SW 1271 (cell line): ENCODE measurements around the gene BCL2L12.

Source experiments
- DNase-seq, 2 experiments: peaks; one replicate each; lab custom pipeline; 2025; lab: John Stamatoyannopoulos, UW

BCL2L12 gene

DNA sequence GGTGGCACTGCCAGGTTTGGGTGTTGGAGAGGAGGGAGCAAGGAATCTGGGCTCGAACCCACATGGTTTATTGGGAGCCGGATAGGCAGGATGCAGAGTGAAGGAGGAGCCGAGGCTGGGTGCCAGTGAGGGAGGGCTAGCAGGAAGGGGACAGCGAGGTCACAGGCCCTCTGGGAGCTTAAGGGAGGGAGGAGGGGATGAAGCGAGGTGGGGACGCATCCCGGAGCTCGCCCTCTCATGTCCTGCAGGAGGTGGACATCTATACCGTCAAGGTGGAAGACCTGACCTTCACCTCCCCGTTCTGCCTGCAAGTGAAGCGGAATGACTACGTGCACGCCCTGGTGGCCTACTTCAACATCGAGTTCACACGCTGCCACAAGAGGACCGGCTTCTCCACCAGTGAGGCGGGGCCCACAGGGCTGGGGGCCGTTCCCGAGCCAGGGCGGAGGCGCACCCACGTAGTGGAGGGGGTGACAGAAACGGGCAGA, 20.2 kb downstream of the BCL2L12 start:
- DNase-seq = no peak

DNA sequence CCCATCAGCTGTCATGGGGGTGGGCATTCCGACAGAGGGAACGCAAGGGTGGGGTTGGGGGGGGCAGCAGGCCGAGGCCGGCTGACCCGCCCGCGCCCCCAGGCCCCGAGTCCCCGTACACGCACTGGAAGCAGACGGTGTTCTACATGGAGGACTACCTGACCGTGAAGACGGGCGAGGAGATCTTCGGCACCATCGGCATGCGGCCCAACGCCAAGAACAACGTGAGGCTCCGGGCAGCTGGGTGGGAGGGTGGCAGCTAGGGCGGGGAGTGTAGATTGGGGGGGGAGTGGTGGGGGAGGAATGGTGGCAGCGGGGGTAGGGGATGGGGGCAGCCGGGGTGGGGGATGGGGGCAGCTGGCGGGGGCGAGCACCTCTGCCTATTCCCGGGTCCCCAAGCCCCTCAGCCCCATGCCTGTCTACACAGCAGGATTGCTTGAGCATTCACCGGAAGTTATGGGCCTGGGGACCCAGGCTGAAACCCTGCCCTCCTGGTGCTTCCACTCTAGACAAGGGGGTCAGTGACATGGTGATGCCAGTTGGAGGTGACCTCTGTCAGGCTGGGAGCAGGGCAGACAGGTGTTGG, 20.9 kb downstream of the BCL2L12 start:
- DNase-seq = no peak

DNA sequence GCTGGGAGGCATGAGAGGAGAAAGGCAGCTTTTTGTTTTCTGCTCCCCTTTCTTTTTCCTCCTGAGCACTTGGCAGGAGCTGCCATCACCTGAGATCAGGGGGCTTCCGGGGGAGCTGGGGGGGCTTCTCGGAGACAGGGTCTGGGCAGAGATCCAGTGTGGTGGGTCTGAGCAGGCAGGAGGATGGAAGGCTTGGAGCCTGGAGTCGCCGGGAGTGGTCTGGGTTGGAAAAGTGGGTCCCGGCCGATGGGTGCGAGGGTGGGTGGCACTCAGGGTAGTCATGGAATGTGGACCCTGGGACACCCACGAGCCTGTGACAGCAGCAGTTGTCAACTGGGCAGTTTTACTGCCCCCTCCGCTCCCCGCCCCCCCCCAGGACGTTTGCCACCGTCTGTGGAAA, 21.4 kb downstream of the BCL2L12 start:
- no peak for DNase-seq

DNA sequence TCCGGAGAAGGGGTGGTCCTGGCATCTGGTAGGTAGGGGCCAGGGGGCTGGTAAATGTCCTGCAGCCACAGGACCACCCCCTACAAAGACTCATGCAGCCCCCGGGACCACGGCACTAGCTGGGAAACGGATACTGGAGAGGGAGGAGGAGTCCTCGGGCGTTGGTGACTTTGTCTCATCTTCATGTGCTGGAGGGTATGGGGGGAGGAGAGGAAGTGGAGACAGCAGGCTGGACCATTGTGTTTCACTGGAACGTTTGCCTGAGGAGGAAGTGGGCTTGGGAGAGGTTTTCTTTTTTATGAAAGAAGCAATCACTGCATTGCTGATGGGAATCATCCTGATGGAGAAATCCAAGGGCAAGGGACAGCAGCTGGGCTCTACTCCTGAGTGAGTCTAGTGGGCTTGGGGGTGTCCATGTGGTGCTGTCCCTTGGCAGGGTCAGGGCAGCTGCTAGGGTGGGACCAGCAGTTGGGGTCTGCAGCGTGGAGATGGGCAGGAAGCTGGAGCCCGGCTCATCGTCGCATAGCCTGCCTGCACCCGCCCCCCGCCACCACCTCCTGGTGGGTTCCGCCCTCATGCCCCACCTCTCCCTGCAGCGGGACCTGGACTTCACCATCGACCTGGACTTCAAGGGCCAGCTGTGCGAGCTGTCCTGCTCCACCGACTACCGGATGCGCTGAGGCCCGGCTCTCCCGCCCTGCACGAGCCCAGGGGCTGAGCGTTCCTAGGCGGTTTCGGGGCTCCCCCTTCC, 22.0 kb downstream of the BCL2L12 start:
- DNase-seq = peak in 1 of 2 experiments; percentile 12

DNA sequence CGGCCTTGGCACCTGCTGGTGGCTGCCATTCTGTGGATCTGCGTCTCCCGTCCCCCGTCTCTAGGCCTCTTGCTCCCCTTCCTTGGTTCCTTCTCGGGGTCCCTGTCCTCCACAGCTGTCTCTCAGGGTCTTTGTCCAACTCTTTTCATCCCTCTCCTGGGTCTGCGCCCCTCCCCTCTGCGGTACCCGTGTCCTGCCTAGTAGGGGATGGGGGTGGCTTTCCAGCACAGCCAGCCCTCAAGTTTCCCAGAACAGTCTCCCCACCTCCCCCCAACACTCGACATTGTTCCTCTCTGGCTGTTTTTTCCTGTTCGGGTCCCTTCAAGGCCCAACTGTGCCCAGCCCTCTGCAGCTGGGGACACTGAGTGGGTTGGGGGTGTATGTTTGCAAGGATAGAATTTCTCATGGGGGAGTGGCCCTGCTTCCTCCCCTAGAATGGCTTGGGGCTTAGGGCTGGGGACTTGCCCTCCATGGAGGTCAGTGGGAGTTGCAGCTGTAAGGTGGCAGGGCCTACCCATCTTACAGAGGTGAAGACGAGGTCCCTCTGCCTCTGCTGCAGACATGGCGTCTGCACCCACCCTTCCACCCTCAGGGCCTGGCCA, 22.9 kb downstream of the BCL2L12 start:
- DNase-seq = no peak

DNA sequence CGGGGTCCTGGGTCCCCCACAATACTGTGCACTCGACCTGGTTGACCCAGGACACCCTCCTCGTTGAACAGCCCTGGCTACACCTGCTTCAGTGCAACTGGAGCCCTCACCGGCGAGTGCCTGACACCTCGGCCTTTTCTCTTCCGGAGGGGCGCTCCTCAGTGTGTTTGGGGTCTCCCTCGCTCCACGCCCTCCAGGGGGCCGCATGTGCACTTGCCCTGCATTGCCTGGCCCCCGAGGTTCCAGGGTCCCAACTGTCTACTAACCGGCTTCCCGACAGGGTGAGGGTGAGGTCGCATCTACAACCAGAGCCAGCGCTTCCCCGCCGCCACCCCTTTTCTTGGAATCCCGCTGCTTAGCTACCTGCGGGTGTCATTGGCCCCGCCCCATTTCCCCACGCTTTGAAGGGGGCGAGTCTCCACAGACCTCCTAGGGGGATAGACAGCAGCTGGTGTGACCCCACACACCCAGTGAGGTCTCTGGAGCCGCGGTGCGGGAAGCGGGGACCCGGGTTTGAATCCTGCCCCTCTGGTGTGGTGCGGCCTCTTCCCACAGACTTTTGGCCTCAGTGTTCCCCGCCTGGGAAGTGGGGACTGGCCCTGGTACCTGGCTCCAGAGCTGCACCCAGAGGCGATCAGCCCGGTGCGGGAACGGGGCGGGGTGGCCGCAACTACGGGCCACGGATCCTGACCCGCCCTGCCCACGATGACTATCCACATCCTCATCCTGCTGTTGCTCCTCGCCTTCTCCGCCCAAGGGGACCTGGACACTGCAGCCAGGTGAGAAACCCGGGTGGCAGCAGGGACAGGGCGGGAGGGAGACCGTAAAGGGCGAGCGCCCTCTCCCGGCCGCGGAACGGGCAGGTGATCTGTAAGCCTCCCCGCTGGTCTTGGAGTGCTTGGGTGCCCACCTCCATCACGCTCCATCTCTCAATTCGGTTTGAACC, 23.7 kb downstream of the BCL2L12 start, which contains the start of gene ADM5:
Gene ADM5 (plus strand): TSS at position 462 of the 946 bp plus-strand sequence. CDS start 244 bp downstream, at position 706.
- DNase-seq = no peak

DNA sequence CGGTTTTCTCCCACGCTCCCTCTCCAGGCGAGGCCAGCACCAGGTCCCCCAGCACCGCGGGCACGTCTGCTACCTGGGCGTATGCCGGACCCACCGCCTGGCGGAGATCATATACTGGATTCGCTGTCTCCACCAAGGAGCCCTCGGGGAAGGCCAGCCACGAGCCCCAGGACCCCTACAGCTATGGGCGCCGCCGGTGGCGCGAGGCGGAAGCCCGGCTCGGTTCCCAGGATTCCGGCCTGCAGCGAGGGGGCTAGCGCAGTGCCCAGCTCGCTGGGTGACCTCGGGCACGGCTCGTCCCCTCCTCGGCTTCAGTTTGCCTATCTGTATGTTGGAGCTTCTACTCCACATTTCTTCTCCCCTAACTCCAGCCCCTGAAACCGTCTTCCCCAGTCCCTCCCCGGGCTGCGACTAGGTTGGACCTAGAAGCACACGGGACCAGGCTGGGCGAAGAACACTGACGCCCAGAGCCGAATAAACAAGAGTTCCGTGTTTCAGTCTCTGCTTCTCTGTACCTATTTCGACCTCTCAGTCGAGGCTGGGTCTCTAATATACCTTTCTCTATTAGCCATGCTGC, 24.4 kb downstream of the BCL2L12 start:
- DNase-seq = no peak

DNA sequence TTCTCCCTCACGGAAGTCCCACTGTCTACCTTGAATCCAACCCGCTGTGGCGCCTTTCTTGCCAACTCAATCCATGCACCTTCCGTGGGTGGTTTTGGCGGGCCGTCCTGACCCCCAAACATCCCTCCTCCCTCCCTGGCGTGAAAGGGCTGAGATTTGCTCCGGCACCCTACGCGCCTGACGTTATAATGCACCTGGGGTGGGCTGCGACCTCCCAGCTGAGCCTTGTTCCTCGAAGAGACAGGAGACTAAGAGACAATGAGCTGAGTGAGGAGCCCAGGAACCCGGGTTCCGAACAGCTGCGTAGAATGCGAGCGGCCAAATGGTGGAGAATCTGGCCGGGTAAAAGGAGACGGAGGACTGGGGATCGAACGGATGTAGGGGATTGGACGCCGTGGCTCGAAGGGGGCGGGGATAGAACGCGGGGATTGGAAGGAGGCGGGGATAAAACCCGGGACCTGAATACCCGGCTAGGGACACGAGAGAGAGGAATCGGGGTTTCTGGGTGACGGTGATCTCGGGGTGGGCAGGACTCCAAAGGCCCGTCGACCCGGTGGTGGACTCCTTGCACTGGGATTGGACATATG, 25.0 kb downstream of the BCL2L12 start, which contains the start of gene CPT1C:
Gene CPT1C (plus strand): TSS at position 461 of the 587 bp plus-strand sequence. CDS start 1,137 bp downstream, outside the sequence.
- no peak for DNase-seq

DNA sequence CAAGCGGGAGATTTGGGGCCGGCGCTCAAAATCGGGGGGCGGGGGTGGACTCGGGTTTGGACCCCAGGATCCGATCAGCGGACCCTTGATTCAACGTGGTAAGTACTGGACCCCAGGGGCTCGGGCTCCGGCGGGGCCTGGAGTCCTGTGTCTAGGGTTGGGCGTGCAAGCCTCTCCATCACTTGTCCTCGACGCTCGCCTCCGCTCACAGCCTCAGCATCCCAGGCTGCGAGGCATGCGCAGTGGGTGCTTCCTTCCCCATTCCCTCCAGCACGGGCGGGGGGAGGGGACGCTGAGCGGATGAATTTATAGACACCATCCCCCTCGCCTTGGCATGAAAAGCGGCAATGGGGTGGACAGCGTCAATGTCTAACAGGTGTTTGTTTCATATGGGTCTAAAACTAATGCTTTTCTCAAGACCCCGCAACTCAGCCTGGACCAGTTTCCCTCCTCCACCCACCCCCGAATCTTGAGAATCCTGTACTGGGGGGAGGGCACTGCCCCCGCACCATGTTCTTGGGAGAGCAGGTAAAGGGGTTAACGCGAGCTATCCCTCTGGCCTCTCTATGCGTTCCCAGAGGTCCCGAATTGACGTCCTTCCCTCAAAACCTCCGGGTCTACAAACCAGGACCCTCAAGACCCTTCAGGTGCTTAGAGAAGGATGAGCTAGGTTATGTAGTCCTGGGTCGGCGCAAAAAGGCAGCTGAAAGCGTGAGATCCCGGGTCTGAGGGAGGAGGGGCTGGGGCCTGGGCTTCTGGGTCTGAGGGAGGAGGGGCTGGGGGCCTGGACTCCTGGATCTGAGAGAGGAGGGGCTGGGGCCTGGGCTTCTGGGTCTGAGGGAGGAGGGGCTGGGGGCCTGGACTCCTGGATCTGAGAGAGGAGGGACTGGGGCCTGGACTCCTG, 25.8 kb downstream of the BCL2L12 start:
- no peak for DNase-seq

DNA sequence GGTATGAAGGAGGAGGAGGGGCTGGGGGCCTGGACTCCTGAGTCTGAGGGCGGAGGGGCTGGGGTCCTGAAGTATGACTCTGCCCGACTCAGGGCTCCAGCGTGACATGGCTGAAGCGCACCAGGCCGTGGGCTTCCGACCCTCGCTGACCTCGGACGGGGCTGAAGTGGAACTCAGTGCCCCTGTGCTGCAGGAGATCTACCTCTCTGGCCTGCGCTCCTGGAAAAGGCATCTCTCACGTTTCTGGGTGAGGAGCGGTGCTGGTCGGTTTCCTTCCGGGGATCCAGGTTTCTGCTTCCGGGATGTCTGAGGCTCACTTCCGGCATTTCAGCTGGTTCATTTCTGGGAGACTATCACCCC, 26.4 kb downstream of the BCL2L12 start:
- DNase-seq = no peak

DNA sequence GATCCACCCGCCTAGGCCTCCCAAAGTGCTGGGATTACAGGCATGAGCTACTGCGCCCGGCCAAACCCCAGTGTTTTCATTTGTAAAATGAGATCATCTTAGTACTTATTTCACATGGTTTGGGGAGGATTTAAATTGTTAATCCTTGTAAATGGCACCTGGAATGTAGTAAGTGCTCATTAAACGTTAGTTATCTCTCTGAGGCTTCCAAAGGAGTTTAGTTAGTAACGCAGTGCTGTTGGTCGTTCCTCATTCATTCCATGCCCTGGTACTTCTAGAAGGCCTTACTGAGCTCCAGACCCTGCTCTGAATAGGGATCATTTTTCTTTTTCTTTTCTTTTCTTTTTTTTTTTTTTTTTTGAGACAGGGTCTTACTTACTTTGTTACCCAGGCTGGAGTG, 30.4 kb downstream of the BCL2L12 start:
- DNase-seq = no peak

DNA sequence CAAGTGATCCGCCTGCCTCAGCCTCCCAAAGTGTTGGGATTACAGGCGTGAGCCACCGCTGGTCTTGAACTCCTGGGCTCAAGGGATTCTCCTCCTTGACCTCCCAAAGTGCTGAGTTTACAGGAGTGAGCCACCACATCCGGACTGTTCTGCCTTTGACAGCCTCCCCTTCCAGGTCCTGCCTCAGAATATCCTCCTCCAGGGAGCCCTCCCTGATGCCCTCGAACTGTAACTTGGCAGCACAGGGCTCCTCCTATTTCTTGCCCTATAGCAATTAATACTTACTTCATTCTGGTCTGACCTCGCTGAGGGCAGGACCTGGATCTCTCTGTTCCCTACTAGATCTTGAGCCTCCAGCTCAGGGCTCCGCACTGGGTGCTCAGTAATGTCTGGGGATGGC, 31.1 kb downstream of the BCL2L12 start:
- no peak for DNase-seq

DNA sequence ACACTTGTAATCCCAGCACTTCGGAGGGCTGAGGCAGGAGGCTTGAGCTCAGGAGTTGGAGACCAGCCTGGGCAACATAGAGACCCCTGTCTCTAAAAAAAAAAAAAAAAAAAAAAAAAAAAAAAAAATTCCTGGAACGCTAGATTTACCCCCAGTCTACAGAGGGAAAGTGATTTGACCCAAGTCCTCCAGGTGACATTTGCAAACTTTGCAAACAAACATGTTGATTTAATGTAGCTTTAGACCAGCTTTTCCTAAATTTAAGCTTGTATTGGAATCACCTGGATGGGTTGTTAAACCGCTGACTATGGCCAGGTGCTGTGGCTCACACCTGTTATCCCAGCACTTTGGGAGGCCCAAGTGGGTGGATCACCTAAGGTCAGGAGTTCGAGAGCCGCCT, 33.6 kb downstream of the BCL2L12 start:
- DNase-seq = no peak

DNA sequence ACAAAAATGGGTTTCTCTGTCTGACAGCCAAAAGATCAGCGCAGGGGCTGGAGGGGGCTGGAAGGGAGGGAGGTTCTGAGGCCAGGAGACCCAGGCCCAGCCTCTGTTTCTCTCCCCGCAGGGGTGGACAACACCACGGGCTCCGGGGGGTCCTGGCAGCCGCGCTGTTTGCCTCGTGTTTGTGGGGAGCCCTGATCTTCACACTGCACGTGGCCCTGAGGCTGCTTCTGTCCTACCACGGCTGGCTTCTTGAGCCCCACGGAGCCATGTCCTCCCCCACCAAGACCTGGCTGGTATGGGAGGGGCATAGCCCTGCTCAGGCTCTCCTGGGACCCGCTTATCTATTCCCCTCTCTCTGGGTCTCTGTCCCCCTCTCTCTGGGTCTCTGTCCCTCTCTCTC, 34.8 kb downstream of the BCL2L12 start:
- DNase-seq = no peak

DNA sequence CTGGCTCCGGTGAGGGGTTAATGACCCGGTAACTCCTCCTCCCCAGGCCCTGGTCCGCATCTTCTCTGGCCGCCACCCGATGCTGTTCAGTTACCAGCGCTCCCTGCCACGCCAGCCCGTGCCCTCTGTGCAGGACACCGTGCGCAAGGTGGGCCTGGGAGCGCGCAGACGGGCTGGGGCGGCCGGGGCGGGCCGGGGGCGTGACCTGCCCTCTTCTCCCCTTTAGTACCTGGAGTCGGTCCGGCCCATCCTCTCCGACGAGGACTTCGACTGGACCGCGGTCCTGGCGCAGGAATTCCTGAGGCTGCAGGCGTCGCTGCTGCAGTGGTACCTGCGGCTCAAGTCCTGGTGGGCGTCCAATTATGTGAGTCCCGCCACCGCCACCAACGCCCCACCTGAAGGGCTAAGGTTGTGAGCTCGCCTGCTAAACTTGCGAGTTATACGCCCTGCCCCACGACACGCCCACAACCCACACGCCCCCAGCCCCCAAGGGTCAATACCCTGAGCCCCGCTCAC, 35.6 kb downstream of the BCL2L12 start:
- no peak for DNase-seq

DNA sequence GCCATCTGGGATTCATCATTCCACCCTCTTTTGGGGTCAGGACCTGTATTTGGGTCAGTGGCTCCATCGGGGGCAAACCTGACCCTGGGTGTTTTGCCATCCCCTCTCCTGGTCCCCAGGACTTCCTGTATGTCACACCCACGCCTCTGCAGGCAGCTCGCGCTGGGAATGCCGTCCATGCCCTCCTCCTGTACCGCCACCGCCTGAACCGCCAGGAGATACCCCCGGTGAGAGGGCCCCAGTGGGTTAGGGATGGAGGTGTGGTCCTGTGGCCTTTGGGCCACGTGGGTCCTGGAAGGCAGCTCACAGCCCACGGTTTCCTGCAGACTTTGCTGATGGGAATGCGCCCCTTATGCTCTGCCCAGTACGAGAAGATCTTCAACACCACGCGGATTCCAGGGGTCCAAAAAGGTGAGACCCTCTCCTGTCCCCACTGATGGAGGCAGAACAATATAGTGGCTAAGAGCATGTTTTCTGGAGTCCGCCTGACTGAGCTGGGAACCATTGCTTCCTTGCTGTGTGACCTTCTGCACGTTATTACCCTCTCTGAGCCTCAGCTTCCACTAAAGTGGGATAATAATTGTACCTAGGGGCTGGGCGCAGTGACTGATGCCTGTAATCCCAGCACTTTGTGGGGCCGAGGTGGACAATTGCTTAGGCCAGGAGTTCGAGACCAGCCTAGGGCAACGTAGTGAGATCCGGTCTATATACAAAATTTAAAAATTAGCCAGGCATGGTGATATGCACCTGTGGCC, 39.3 kb downstream of the BCL2L12 start:
- DNase-seq = no peak

DNA sequence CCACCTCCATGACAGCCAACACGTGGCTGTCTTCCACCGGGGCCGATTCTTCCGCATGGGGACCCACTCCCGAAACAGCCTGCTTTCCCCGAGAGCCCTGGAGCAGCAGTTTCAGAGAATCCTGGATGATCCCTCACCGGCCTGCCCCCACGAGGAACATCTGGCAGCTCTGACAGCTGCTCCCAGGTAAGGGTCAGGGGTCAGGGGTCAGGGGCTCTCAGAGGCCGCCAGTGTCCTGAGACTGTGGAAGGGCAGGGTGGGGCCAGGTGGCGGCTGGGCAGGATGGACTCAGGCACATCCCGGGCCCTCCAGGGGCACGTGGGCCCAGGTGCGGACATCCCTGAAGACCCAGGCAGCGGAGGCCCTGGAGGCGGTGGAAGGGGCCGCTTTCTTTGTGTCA, 40.2 kb downstream of the BCL2L12 start:
- DNase-seq = no peak

DNA sequence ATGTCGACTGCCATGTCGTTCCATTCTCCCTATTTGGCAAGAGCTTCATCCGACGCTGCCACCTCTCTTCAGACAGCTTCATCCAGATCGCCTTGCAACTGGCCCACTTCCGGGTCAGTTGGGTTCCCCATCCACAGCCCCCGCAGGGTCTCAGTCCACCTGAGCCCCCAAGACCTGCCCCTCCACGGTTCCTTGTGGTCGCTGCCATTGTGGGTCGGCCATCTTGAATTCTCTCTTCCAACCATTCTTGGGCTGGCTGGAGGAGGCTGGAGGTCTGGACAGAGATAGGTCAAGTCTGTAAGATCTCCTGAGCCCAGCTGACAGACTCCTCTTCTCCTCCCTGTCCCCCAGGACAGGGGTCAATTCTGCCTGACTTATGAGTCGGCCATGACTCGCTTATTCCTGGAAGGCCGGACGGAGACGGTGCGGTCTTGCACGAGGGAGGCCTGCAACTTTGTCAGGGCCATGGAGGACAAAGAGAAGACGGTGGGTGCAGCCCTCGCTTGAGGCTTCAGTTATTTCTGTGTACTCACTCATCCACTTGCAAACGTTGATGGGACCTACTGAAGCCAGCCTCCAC, 44.7 kb downstream of the BCL2L12 start:
- no peak for DNase-seq

DNA sequence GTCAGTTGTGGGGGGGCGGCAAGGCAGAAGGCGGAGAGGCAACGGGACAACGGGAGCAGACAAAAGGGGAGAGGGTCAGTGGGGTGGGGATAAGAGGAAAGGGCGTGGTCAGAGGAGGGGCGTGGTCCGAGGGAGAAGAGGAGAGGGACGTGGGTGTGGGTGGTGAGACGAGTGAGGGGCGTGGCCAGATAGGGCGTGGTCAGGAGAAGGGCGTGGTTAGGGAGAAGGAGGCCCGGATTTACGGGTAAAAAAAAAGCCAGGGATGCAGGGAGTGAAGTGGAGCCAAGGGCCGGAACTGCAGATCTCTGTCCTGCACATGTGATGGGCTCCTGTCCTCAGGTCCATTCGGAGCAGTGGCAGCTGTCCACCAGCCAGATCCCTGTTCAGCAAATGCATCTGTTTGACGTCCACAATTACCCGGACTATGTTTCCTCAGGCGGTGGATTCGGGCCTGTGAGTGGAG, 46.7 kb downstream of the BCL2L12 start:
- peak in 1 of 2 experiments; percentile 42 for DNase-seq
